ENCODE data around the gene NFIA.

Gene NFIA

GRCh38 chr1:61247051-61247825, 164.9 kb downstream of the NFIA start:
- no peak for DNase-seq (ENCODE audit: low read depth)

GRCh38 chr1:61247881-61248752, 165.8 kb downstream of the NFIA start:
- no peak for DNase-seq (ENCODE audit: low read depth)

- DNase-seq (ENCODE audit: low read depth): no peak
Measured at GRCh38 chr1:61250933-61251332, 168.6 kb downstream of the NFIA start.

GRCh38 chr1:61253059-61253735, 170.8 kb downstream of the NFIA start:
- no peak for DNase-seq (ENCODE audit: low read depth)

GRCh38 chr1:61253912-61254633, 171.7 kb downstream of the NFIA start:
- DNase-seq (ENCODE audit: low read depth): no peak

- DNase-seq (ENCODE audit: low read depth): no peak
Measured at GRCh38 chr1:61254634-61255357, 172.4 kb downstream of the NFIA start.

GRCh38 chr1:61255358-61255703, 173.0 kb downstream of the NFIA start:
- no peak for DNase-seq (ENCODE audit: low read depth)

- DNase-seq (ENCODE audit: low read depth): no peak
Measured at GRCh38 chr1:61259379-61260148, 177.2 kb downstream of the NFIA start.

GRCh38 chr1:61260171-61260570, 177.8 kb downstream of the NFIA start:
- DNase-seq (ENCODE audit: low read depth): no peak

- no peak for DNase-seq (ENCODE audit: low read depth)
Measured at GRCh38 chr1:61261595-61261994, 179.2 kb downstream of the NFIA start.

GRCh38 chr1:61263905-61264824, 181.8 kb downstream of the NFIA start:
- DNase-seq (ENCODE audit: low read depth): no peak

- no peak for DNase-seq (ENCODE audit: low read depth)
Measured at GRCh38 chr1:61264825-61265242, 182.5 kb downstream of the NFIA start.

- DNase-seq (ENCODE audit: low read depth): no peak
Measured at GRCh38 chr1:61265665-61266064, 183.3 kb downstream of the NFIA start.

GRCh38 chr1:61266738-61267137, 184.4 kb downstream of the NFIA start:
- DNase-seq (ENCODE audit: low read depth): no peak

GRCh38 chr1:61268546-61269240, 186.3 kb downstream of the NFIA start:
- no peak for DNase-seq (ENCODE audit: low read depth)

- DNase-seq (ENCODE audit: low read depth): no peak
Measured at GRCh38 chr1:61269602-61270001, 187.2 kb downstream of the NFIA start.

- no peak for DNase-seq (ENCODE audit: low read depth)
Measured at GRCh38 chr1:61270107-61270506, 187.7 kb downstream of the NFIA start.

GRCh38 chr1:61270761-61271411, 188.5 kb downstream of the NFIA start:
- DNase-seq (ENCODE audit: low read depth): no peak
